Liver (tissue), 3 donors: ENCODE measurements around the gene RBM38.

ENCODE experiments used
- FOXA1 ChIP-seq: IDR thresholded peaks from 2 replicates; pipeline ENCODE4 v1.6.1; 2016; ENCODE audit warnings: antibody characterized with exemption
- GABPA ChIP-seq, 2 donors: IDR thresholded peaks in 1 of 2; conservative IDR thresholded peaks in 1 of 2; 2 replicates each; pipeline ENCODE4 v1.6.1; 2016; ENCODE audit warnings: antibody characterized with exemption in 2 of 2, mild to moderate bottlenecking in 1 of 2, moderate library complexity in 1 of 2
- HNF4G ChIP-seq: IDR thresholded peaks from 2 replicates; pipeline ENCODE4 v1.6.1; 2016; ENCODE audit warnings: antibody characterized with exemption
- JUND ChIP-seq, 2 donors: IDR thresholded peaks; 2 replicates each; pipeline ENCODE4 v1.6.1; 2016; ENCODE audit warnings: antibody characterized with exemption in 2 of 2
- RAD21 ChIP-seq, 2 donors: IDR thresholded peaks; 2 replicates each; pipeline ENCODE4 v1.6.1; 2016; ENCODE audit warnings: antibody characterized with exemption in 2 of 2, mild to moderate bottlenecking in 2 of 2
- RXRA ChIP-seq, 2 donors: IDR thresholded peaks; 2 replicates each; pipeline ENCODE4 v1.6.1; 2017 to 2018; ENCODE audit warnings: antibody characterized with exemption in 2 of 2, mild to moderate bottlenecking in 1 of 2
- SP1 ChIP-seq: IDR thresholded peaks from 2 replicates; pipeline ENCODE4 v1.6.1; 2018; ENCODE audit warnings: antibody characterized with exemption, mild to moderate bottlenecking
- TAF1 ChIP-seq: conservative IDR thresholded peaks from 2 replicates; pipeline ENCODE4 v1.6.1; 2016; ENCODE audit warnings: antibody characterized with exemption, mild to moderate bottlenecking
- YY1 ChIP-seq: IDR thresholded peaks from 2 replicates; pipeline ENCODE4 v1.6.1; 2016; ENCODE audit warnings: antibody characterized with exemption, mild to moderate bottlenecking
- TF ChIP-seq, protein P1 (sequence below): fragments of 150-350 bp; IDR thresholded peaks from 2 replicates; pipeline ENCODE4 v1.5.1; 2017; ENCODE audit warnings: improper control_type of control experiment, low read depth, low read length; ENCODE audit not compliant: missing input control
- TF ChIP-seq, protein P2 (sequence below): IDR thresholded peaks from 2 replicates; pipeline ENCODE4 v1.6.1; 2016; ENCODE audit warnings: antibody characterized with exemption, mild to moderate bottlenecking
- TF ChIP-seq, protein P3 (sequence below): IDR thresholded peaks from 2 replicates; pipeline ENCODE4 v1.6.1; 2016; ENCODE audit warnings: antibody characterized with exemption
- TF ChIP-seq, protein P4 (sequence below): IDR thresholded peaks from 2 replicates; pipeline ENCODE4 v1.6.1; 2016; ENCODE audit warnings: antibody characterized with exemption
- TF ChIP-seq, protein P5 (sequence below): IDR thresholded peaks from 2 replicates; pipeline ENCODE4 v1.6.1; 2016; ENCODE audit warnings: antibody characterized with exemption
- donor health status: healthy.
- donor health status: healthy.

DNA sequence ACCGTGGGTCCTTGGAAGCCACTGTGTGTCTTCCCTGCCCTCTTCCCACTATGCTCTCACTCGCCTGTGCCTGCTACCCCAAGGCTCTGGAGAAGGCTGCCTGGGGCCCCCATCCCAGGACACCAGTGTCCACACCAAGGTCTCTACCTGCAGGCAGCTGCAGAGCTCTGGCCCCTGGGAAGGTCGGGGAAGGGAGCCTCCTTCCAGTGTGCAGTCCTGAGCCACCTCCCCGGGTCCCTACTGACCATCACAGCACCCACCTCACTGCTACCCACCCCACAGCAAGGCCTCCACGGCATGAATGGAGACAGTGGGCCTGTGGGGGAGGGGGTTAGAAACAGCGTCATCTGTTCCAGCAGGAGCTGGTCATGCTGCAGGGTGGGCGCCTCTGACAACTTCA, 35.6 kb downstream of the RBM38 start:
- TF ChIP-seq, protein P1, sequence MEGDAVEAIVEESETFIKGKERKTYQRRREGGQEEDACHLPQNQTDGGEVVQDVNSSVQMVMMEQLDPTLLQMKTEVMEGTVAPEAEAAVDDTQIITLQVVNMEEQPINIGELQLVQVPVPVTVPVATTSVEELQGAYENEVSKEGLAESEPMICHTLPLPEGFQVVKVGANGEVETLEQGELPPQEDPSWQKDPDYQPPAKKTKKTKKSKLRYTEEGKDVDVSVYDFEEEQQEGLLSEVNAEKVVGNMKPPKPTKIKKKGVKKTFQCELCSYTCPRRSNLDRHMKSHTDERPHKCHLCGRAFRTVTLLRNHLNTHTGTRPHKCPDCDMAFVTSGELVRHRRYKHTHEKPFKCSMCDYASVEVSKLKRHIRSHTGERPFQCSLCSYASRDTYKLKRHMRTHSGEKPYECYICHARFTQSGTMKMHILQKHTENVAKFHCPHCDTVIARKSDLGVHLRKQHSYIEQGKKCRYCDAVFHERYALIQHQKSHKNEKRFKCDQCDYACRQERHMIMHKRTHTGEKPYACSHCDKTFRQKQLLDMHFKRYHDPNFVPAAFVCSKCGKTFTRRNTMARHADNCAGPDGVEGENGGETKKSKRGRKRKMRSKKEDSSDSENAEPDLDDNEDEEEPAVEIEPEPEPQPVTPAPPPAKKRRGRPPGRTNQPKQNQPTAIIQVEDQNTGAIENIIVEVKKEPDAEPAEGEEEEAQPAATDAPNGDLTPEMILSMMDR, result no peak
- TF ChIP-seq RAD21 (IDR thresholded peaks at IDR 0.05), result no peak
- TF ChIP-seq, protein P2, sequence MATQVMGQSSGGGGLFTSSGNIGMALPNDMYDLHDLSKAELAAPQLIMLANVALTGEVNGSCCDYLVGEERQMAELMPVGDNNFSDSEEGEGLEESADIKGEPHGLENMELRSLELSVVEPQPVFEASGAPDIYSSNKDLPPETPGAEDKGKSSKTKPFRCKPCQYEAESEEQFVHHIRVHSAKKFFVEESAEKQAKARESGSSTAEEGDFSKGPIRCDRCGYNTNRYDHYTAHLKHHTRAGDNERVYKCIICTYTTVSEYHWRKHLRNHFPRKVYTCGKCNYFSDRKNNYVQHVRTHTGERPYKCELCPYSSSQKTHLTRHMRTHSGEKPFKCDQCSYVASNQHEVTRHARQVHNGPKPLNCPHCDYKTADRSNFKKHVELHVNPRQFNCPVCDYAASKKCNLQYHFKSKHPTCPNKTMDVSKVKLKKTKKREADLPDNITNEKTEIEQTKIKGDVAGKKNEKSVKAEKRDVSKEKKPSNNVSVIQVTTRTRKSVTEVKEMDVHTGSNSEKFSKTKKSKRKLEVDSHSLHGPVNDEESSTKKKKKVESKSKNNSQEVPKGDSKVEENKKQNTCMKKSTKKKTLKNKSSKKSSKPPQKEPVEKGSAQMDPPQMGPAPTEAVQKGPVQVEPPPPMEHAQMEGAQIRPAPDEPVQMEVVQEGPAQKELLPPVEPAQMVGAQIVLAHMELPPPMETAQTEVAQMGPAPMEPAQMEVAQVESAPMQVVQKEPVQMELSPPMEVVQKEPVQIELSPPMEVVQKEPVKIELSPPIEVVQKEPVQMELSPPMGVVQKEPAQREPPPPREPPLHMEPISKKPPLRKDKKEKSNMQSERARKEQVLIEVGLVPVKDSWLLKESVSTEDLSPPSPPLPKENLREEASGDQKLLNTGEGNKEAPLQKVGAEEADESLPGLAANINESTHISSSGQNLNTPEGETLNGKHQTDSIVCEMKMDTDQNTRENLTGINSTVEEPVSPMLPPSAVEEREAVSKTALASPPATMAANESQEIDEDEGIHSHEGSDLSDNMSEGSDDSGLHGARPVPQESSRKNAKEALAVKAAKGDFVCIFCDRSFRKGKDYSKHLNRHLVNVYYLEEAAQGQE, result no peak
- no peak for TF ChIP-seq SP1
- TF ChIP-seq, protein P3, sequence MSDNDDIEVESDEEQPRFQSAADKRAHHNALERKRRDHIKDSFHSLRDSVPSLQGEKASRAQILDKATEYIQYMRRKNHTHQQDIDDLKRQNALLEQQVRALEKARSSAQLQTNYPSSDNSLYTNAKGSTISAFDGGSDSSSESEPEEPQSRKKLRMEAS, result no peak
- TF ChIP-seq GABPA (IDR thresholded peaks at IDR 0.05 in 1 of 2, conservative IDR thresholded peaks at IDR 0.05 in 1 of 2), result no peak
- no peak for TF ChIP-seq TAF1
- TF ChIP-seq, protein P4, sequence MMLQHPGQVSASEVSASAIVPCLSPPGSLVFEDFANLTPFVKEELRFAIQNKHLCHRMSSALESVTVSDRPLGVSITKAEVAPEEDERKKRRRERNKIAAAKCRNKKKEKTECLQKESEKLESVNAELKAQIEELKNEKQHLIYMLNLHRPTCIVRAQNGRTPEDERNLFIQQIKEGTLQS, result no peak
- no peak for TF ChIP-seq HNF4G
- no peak for TF ChIP-seq RXRA (IDR thresholded peaks at IDR 0.05)
- TF ChIP-seq FOXA1, result no peak
- TF ChIP-seq YY1, result no peak
- TF ChIP-seq, protein P5, sequence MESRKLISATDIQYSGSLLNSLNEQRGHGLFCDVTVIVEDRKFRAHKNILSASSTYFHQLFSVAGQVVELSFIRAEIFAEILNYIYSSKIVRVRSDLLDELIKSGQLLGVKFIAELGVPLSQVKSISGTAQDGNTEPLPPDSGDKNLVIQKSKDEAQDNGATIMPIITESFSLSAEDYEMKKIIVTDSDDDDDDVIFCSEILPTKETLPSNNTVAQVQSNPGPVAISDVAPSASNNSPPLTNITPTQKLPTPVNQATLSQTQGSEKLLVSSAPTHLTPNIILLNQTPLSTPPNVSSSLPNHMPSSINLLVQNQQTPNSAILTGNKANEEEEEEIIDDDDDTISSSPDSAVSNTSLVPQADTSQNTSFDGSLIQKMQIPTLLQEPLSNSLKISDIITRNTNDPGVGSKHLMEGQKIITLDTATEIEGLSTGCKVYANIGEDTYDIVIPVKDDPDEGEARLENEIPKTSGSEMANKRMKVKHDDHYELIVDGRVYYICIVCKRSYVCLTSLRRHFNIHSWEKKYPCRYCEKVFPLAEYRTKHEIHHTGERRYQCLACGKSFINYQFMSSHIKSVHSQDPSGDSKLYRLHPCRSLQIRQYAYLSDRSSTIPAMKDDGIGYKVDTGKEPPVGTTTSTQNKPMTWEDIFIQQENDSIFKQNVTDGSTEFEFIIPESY, result no peak
- TF ChIP-seq JUND (IDR thresholded peaks at IDR 0.05), result no peak
